GM21576 (cell line): ENCODE measurements around the gene C3orf85.
"Not testable (repeated sequence)": the region's sequence is repeated elsewhere in the genome, so short reads cannot be mapped to it uniquely, and the experiment has no call there.

Source experiments
- ATAC-seq: cut with Tn5 transposase; IDR thresholded peaks from one replicate; pipeline ENCODE4 v1.9.1; 2021; ENCODE audit warnings: mild to moderate bottlenecking, moderate library complexity; ENCODE audit not compliant: unreplicated experiment

The C3orf85 gene

GRCh38 chr3:109136523-109136922 lies at the start of gene C3orf85:
C3orf85 (plus strand) TSS chr3:109136719; CDS start chr3:109136848, 129 bp downstream.
- ATAC-seq = no peak

GRCh38 chr3:109089265-109089664 lies 47.3 kb upstream of the C3orf85 start:
- no peak for ATAC-seq

GRCh38 chr3:109091846-109092245 lies 44.7 kb upstream of the C3orf85 start:
- ATAC-seq = no peak

- no peak for ATAC-seq
Observed at GRCh38 chr3:109093561-109093960, 43.0 kb upstream of the C3orf85 start.

- ATAC-seq = no peak
Observed at GRCh38 chr3:109095166-109095565, 41.4 kb upstream of the C3orf85 start.

GRCh38 chr3:109098079-109098644 lies 38.4 kb upstream of the C3orf85 start:
- ATAC-seq = no peak

GRCh38 chr3:109109574-109109973 lies 26.9 kb upstream of the C3orf85 start:
- no peak for ATAC-seq

- ATAC-seq = no peak
Observed at GRCh38 chr3:109112946-109113760, 23.4 kb upstream of the C3orf85 start.

GRCh38 chr3:109114746-109115145 lies 21.8 kb upstream of the C3orf85 start:
- no peak for ATAC-seq

- ATAC-seq = no peak
Observed at GRCh38 chr3:109115451-109115850, 21.1 kb upstream of the C3orf85 start.

GRCh38 chr3:109116031-109116430 lies 20.5 kb upstream of the C3orf85 start:
- ATAC-seq = no peak

- ATAC-seq = no peak
Observed at GRCh38 chr3:109117939-109118338, 18.6 kb upstream of the C3orf85 start, which contains the start of gene MORC1. MORC1 (minus strand) TSS chr3:109118134; CDS start chr3:109118059, 75 bp downstream.

- ATAC-seq = no peak
Observed at GRCh38 chr3:109118584-109118983, 17.9 kb upstream of the C3orf85 start.

- no peak for ATAC-seq
Observed at GRCh38 chr3:109122690-109123089, 13.8 kb upstream of the C3orf85 start.

GRCh38 chr3:109125902-109126301 lies 10.6 kb upstream of the C3orf85 start:
- ATAC-seq = no peak

- no peak for ATAC-seq
Observed at GRCh38 chr3:109127553-109127952, 9.0 kb upstream of the C3orf85 start.

- no peak for ATAC-seq
Observed at GRCh38 chr3:109131276-109131675, 5.2 kb upstream of the C3orf85 start.

- no peak for ATAC-seq
Observed at GRCh38 chr3:109132801-109133473, 3.6 kb upstream of the C3orf85 start.

GRCh38 chr3:109133474-109133816 lies 3.1 kb upstream of the C3orf85 start:
- not testable (repeated sequence) for ATAC-seq

GRCh38 chr3:109137761-109138160 lies 1.2 kb downstream of the C3orf85 start:
- ATAC-seq = no peak

GRCh38 chr3:109140318-109140717 lies 3.8 kb downstream of the C3orf85 start:
- ATAC-seq = no peak

- ATAC-seq = no peak
Observed at GRCh38 chr3:109143646-109144045, 7.1 kb downstream of the C3orf85 start.
